Germinal center (tissue), 1 donor: ENCODE measurements around the gene GRK6.
"Not testable (repeated sequence)": the region's sequence is repeated elsewhere in the genome, so short reads cannot be mapped to it uniquely, and the experiment has no call there.

ENCODE experiments used
- DNase-seq: peaks from one replicate; pipeline ENCODE4 v3.0.0; 2012; ENCODE audit warnings: mixed read lengths, low spot score

GRK6 gene

GRCh38 chr5:177470759-177471536 is 44.5 kb downstream of the GRK6 start:
- no peak for DNase-seq

DNA sequence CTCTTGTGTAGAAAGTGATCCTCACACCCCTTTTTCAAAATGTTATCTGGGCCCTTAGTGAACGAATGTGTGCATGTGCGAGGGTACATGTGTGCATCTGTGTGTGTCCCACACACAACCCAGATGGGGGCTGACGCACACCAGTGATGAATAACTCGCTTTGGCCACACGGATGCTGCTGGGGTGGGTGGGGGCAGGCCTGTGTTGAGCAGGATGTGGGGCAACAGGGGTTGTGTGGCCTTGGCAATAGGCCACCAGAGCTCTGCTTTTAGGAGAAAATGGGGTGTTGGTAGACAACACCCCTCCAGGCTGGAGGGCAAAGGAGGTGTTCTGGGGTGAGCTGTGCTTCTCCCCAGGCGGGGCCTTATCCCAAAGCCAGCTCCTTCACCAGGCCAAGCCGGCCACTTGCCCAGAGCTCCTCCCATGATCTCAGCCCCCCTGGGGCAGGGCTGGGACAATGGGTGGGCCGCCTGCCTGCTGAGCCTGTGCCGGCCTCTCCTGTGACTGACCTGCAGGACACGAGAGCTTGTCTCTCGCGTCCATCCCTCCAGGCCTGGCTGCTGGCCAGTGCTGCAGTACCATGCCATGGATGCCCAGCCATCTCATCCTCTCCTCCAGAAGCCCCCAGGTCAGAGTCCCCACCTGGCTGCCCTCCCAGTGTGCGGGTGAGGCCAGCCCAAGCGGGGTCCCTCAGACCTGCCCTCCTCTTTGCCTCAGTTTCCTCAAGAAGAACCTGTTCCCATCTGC is 45.3 kb downstream of the GRK6 start:
- no peak for DNase-seq

DNA sequence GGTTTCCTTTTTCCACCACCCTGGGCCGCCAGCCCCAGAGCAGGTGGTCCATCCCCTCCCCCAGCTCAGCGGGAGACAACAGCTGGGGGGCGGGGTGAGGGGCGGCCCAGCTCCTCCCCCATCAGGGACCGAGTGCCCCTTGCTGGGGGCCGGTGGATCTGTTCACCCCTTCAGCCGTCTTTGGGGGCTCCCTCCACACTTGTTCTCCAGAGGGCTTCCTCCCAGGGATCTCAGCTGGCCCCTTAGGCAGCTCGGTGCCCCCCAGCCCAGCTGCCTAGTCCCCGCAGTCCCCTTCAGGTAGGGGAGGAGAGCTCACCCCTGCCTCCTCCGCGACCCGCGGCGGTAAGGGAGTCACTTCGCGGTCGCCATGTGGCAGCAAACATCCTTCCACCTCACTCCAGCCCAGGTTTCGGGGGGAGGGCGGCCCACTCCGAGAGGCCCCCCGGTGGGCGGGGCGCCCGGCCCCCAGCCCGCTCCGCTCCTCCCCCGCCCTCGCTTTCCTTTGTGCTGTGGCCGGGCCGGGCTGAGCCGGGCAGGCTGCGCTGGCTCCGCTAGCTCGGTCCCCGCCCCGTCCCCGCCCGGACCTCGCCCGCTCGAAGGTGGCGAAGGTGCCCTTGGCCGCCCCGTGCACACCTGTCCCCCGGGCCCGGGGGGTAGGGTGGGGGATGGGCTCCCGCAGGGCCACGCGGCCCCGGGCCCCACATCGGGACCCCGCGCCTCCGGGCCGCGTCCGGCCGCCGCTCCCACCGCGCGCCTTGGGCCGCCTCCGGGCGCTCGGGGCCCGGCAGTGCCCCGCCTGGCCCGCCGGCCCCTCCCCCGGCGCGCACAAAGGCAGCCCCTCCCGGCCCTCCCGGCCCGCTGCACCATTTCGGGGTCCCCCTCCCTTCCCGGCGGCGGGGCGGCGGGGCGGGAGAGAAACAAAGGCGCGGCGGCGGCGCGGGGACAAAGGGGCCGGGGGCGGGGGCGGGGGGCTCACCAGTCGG is 46.3 kb downstream of the GRK6 start:
- peak; percentile 60 for DNase-seq

- DNase-seq: peak; percentile 57
These were observed 47.0 kb downstream of the GRK6 start, which contains the start of gene DBN1 for GRCh38 chr5:177473443-177474001. TSS of gene DBN1 (minus strand) at chr5:177473634. CDS start at chr5:177473521, 113 bp downstream.

DNA sequence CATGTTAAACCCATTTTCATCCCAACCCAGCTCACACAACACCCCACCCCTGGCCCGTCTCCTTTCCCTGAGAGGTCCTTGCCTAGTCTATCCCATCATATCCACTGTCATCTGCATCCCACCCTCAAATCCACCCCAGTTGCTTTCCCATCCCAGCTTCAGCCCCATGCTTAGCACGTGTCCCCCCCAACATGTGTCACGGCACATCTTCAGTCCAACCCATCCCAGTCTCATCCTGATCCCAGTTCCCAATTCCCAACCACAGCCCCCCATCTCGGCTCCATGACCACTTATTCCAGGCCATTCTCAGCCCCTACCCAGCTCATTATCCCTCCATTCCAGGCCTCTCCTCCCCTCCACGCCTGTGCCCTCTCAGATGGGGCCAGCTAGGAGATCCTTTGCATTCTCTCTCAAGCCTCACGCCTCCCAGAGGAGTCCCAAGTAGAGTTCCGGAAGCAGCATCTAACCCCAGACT is 47.6 kb downstream of the GRK6 start:
- DNase-seq: no peak

- DNase-seq: no peak
These were observed 48.5 kb downstream of the GRK6 start for GRCh38 chr5:177474846-177475562.

DNA sequence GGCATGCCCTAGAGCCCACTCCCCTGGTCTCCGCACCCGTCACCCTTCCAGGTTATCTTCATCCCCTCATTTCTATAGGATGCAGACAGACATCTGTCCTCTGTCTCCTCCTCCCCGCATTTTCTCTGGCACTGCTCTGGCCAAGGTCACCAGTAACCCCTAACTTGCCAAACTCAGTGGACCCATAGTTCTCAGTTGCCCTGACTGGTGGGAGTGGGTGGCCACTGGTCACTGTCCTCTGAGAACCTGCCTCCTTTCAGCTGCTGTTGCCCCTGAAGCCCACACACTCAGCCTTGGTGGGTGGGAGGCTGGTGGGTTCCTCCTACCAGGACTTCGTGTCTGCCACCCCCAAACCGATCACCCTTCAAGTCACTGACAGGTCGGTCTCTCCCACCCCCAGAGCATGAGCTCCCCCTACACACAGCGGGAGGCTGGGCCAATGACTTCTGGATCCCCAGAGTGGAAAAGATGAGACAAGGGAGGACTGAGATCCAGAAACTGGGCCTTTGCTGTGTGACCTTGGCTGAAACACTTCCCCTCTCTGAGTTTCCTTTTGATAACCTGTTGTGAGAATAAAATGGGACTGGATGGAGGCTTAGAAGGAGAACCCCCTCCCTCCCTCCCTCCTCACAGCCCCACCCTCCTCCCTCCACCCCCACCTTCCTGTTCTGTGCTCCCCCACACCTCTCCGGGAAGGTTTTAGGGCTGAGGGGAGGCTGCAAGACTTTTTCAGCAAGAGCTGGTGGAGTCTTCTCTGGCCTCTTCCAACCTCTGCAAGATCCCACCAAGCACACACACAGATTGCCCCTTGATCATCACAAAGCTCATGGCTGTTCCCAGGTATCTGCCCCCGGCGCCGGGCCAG is 49.3 kb downstream of the GRK6 start:
- DNase-seq: no peak

GRCh38 chr5:177476531-177477233 is 50.2 kb downstream of the GRK6 start:
- no peak for DNase-seq

GRCh38 chr5:177477701-177478477 is 51.4 kb downstream of the GRK6 start:
- DNase-seq: no peak

- DNase-seq: no peak
These were observed 52.5 kb downstream of the GRK6 start for GRCh38 chr5:177478711-177479646.

DNA sequence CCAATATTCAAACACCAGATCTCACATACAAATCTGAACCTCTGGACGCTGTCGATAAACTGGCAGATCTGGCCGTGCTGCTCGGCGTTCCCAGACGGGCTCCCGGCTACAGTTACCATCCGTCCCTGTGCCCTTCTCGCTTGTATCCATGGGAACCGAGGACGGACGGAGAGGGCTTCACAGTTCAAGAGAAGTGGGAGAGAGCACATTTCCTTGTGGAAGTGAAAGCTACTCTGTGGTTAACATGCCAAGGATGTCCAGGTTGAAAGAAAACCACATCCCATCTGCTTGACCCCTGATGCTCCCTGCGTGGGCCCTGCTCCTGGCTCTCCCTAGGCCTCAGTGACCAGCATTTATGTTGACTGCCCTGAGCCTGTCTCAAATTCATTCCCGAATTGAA is 53.3 kb downstream of the GRK6 start:
- no peak for DNase-seq

DNA sequence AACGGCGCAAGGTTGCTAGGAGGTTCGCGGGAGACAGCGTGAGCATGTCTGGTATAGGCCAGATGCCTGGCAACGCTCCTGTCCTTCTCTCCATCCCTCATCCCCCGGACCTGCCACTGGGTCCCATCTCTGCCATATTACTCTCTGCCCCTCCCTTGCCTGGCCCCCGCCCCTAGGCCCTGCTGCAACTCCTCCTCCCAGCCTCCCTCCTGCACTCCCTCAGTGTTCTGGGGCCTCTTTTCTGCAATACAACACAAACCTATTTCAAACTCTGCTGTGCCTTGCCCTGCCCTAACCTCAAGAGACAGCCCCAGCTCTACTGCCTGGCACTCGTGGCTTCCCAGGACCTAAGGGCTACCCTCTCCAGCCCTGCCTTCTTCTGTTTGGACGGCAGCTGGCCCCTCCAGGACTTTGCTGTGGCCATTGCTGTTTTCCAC is 55.9 kb downstream of the GRK6 start:
- DNase-seq: no peak

GRCh38 chr5:177483042-177483441 is 56.6 kb downstream of the GRK6 start:
- no peak for DNase-seq

GRCh38 chr5:177483994-177484901 is 57.8 kb downstream of the GRK6 start:
- DNase-seq: no peak

- DNase-seq: no peak
These were observed 58.5 kb downstream of the GRK6 start for GRCh38 chr5:177484902-177485549.

- DNase-seq: not testable (repeated sequence)
These were observed 59.3 kb downstream of the GRK6 start for GRCh38 chr5:177485753-177486152.
